SK-N-SH treated with all-trans-retinoic acid at 6 μM for 48 hours (cell line): ENCODE measurements around the gene NCK2.

Source experiments
- ATAC-seq: fragments of 200-7000 bp; cut with Tn5 transposase; 3 replicates; pipeline ENCODE4 v1.9.1; 2020; ENCODE audit warnings: mild to moderate bottlenecking, moderate library complexity
- ARNTL ChIP-seq: fragments of 450-650 bp; formaldehyde crosslinking; IDR thresholded peaks from 2 replicates; pipeline ENCODE4 v1.5.0; 2020; ENCODE audit warnings: low read depth, mild to moderate bottlenecking, moderate library complexity, borderline replicate concordance
- CREB5 ChIP-seq: fragments of 250-450 bp; sonication (Bioruptor Pico); IDR thresholded peaks from 2 replicates; pipeline ENCODE4 v1.5.1; 2020; ENCODE audit warnings: low read depth, mild to moderate bottlenecking, moderate library complexity
- CSDC2 ChIP-seq: fragments of 250-450 bp; sonication (Bioruptor Pico); IDR thresholded peaks from 2 replicates; pipeline ENCODE4 v1.5.0; 2020; ENCODE audit warnings: mild to moderate bottlenecking, moderate library complexity
- CSRNP3 ChIP-seq: fragments of 250-450 bp; sonication (Bioruptor Pico); IDR thresholded peaks from 2 replicates; pipeline ENCODE4 v1.5.1; 2021; ENCODE audit warnings: mild to moderate bottlenecking, moderate library complexity
- ESRRG ChIP-seq: fragments of 250-450 bp; sonication (Bioruptor Pico); IDR thresholded peaks from 2 replicates; pipeline ENCODE4 v1.6.1; 2021; ENCODE audit warnings: mild to moderate bottlenecking
- GLIS3 ChIP-seq: fragments of 250-450 bp; sonication (Bioruptor Pico); IDR thresholded peaks from 2 replicates; pipeline ENCODE4 v1.5.0; 2020; ENCODE audit warnings: mild to moderate bottlenecking, moderate library complexity
- OSR1 ChIP-seq: fragments of 250-450 bp; sonication (Bioruptor Pico); IDR thresholded peaks from 2 replicates; pipeline ENCODE4 v1.8.0; 2022; ENCODE audit warnings: moderate library complexity, mild to moderate bottlenecking, inconsistent platforms
- POU6F1 ChIP-seq: fragments of 250-450 bp; sonication (Bioruptor Pico); IDR thresholded peaks from 2 replicates; pipeline ENCODE4 v1.8.0; 2021; ENCODE audit warnings: low read depth, mild to moderate bottlenecking, moderate library complexity, borderline replicate concordance
- PPARA ChIP-seq: fragments of 250-450 bp; sonication (Bioruptor Pico); IDR thresholded peaks from 2 replicates; pipeline ENCODE4 v1.5.0; 2020; ENCODE audit warnings: mild to moderate bottlenecking, borderline replicate concordance
- SNAI2 ChIP-seq: fragments of 250-450 bp; sonication (Bioruptor Pico); IDR thresholded peaks from 2 replicates; pipeline ENCODE4 v1.5.0; 2020; ENCODE audit warnings: mild to moderate bottlenecking, moderate library complexity
- TCF4 ChIP-seq: fragments of 250-450 bp; sonication (Bioruptor Pico); IDR thresholded peaks from 2 replicates; pipeline ENCODE4 v1.8.0; 2021; ENCODE audit warnings: mild to moderate bottlenecking, moderate library complexity, borderline replicate concordance
- TOX ChIP-seq: fragments of 250-450 bp; sonication (Bioruptor Pico); IDR thresholded peaks from 2 replicates; pipeline ENCODE4 v1.8.0; 2021; ENCODE audit warnings: mild to moderate bottlenecking, moderate library complexity, borderline replicate concordance
- TSHZ2 ChIP-seq: fragments of 250-450 bp; sonication (Bioruptor Pico); IDR thresholded peaks from 2 replicates; pipeline ENCODE4 v1.5.0; 2020; ENCODE audit warnings: mild to moderate bottlenecking, moderate library complexity
- ZC3H10 ChIP-seq: fragments of 250-450 bp; sonication (Bioruptor Pico); IDR thresholded peaks from 2 replicates; pipeline ENCODE4 v1.5.1; 2021; ENCODE audit warnings: mild to moderate bottlenecking, moderate library complexity
- ZFP3 ChIP-seq: fragments of 250-450 bp; sonication (Bioruptor Pico); IDR thresholded peaks from 2 replicates; pipeline ENCODE4 v1.5.0; 2020; ENCODE audit warnings: mild to moderate bottlenecking, moderate library complexity
- ZNF565 ChIP-seq: fragments of 450-650 bp; formaldehyde crosslinking; conservative IDR thresholded peaks from 2 replicates; pipeline ENCODE4 v1.5.0; 2020; ENCODE audit warnings: low read depth, mild to moderate bottlenecking, moderate library complexity
- ZNF70 ChIP-seq: fragments of 450-650 bp; formaldehyde crosslinking; IDR thresholded peaks from 2 replicates; pipeline ENCODE4 v1.5.0; 2020; ENCODE audit warnings: mild to moderate bottlenecking, moderate library complexity
- ZNF8 ChIP-seq: fragments of 450-650 bp; formaldehyde crosslinking; IDR thresholded peaks from 2 replicates; pipeline ENCODE4 v1.5.0; 2020; ENCODE audit warnings: mild to moderate bottlenecking, moderate library complexity

NCK2 gene

GRCh38 chr2:105783972-105784371, 39.3 kb downstream of the NCK2 start:
- no peak for TF ChIP-seq ARNTL (CRISPR knock-in tag)
- TF ChIP-seq TSHZ2 (CRISPR knock-in tag), result no peak
- no peak for TF ChIP-seq ZNF8 (CRISPR knock-in tag)
- TF ChIP-seq CSRNP3 (CRISPR knock-in tag), result no peak
- TF ChIP-seq ZC3H10 (CRISPR knock-in tag), result no peak
- no peak for TF ChIP-seq ZFP3 (CRISPR knock-in tag)
- TF ChIP-seq PPARA (CRISPR knock-in tag), result no peak
- ATAC-seq, result no peak

GRCh38 chr2:105784589-105784988, 39.9 kb downstream of the NCK2 start:
- TF ChIP-seq CSDC2 (no peak), TOX (CRISPR knock-in tag) (no peak), SNAI2 (CRISPR knock-in tag) (no peak), ZNF8 (CRISPR knock-in tag) (no peak), POU6F1 (CRISPR knock-in tag) (no peak), ARNTL (CRISPR knock-in tag) (no peak), CSRNP3 (CRISPR knock-in tag) (no peak), ESRRG (no peak), TCF4 (CRISPR knock-in tag) (no peak), ZNF70 (CRISPR knock-in tag) (no peak), ZNF565 (no peak), CREB5 (CRISPR knock-in tag) (no peak), ZC3H10 (CRISPR knock-in tag) (no peak), TSHZ2 (CRISPR knock-in tag) (no peak), GLIS3 (CRISPR knock-in tag) (no peak), ZFP3 (CRISPR knock-in tag) (no peak), OSR1 (CRISPR knock-in tag) (no peak)
- TF ChIP-seq, all 23 proteins: peak for 0

More at GRCh38 chr2:105784589-105784988, 39.9 kb downstream of the NCK2 start:
- ATAC-seq, result no peak
